ENCODE measurements around the gene GMDS.

- TF ChIP-seq CTCF (IDR thresholded peaks at IDR 0.05) (no peak), EZH2 (IDR thresholded peaks at IDR 0.05; ENCODE audit: borderline replicate concordance, insufficient read depth, low read depth, low read length, poor library complexity, severe bottlenecking) (no peak)
These were observed 375.6 kb downstream of the GMDS start for GRCh38 chr6:1869769-1870168.
